CD14-positive monocyte (primary cell): ENCODE data around the gene OXCT1. TPM values are rescaled to one million over a fixed set of nuclear protein-coding genes. Genes with fewer than 3 reads are reported as not detected.

ENCODE experiments used
- DNase-seq, 3 donors: peaks; one replicate each; pipeline ENCODE4 v3.0.0-alpha.2; 2011 to 2022
- H2AFZ ChIP-seq: 2 replicates; pipeline ENCODE4 v1.6.0; 2012; ENCODE audit warnings: mild to moderate bottlenecking, low read depth, low read length, inconsistent platforms; ENCODE audit not compliant: insufficient read depth, poor library complexity, severe bottlenecking
- H3K27ac ChIP-seq, 2 donors: 1 replicate in 1 of 2; 2 replicates in 1 of 2; pipeline ENCODE4 v1.5.1; 2012 to 2013; ENCODE audit warnings: low read length in 2 of 2, control low read depth in 1 of 2, inconsistent platforms in 1 of 2, low read depth in 1 of 2, mild to moderate bottlenecking in 1 of 2
- H3K27me3 ChIP-seq, 2 donors: one replicate each; pipeline versions ENCODE4 v1.6.0 to v1.6.1; 2011 to 2013; ENCODE audit warnings: low read length in 2 of 2; ENCODE audit not compliant: control insufficient read depth in 2 of 2, insufficient read depth in 2 of 2
- H3K36me3 ChIP-seq, 2 donors: replicated peaks in 1 of 2; 1 replicate in 1 of 2; 2 replicates in 1 of 2; pipeline versions ENCODE4 v1.5.1 to v1.6.1; 2012 to 2013; ENCODE audit warnings: low read length in 2 of 2, control low read depth in 1 of 2, inconsistent platforms in 1 of 2, mild to moderate bottlenecking in 1 of 2; ENCODE audit not compliant: insufficient read depth in 2 of 2, control insufficient read depth in 1 of 2
- H3K4me1 ChIP-seq, 2 donors: 1 replicate in 1 of 2; 2 replicates in 1 of 2; pipeline versions ENCODE4 v1.5.1 to v1.6.1; 2012 to 2013; ENCODE audit warnings: low read length in 2 of 2, control low read depth in 1 of 2, inconsistent platforms in 1 of 2, mild to moderate bottlenecking in 1 of 2, moderate library complexity in 1 of 2; ENCODE audit not compliant: insufficient read depth in 2 of 2, control insufficient read depth in 1 of 2
- H3K4me2 ChIP-seq: replicated peaks from 2 replicates; pipeline ENCODE3; 2012; ENCODE audit warnings: low read length, moderate library complexity, mild to moderate bottlenecking; ENCODE audit not compliant: poor library complexity, severe bottlenecking; ENCODE audit errors: extremely low read depth
- H3K4me3 ChIP-seq, 3 experiments: fragments of 200-600 bp in 1 of 3; sonication (generic) in 1 of 3; replicated peaks in 1 of 3; 1 replicate in 2 of 3; 2 replicates in 1 of 3; pipeline ENCODE4 v1.5.1; 2011 to 2013; ENCODE audit warnings: low read length in 3 of 3, mild to moderate bottlenecking in 3 of 3, control low read depth in 2 of 3, low read depth in 2 of 3, inconsistent platforms in 1 of 3, moderate library complexity in 1 of 3
- H3K79me2 ChIP-seq: 2 replicates; pipeline ENCODE4 v1.6.0; 2012; ENCODE audit warnings: mild to moderate bottlenecking, control low read depth, inconsistent platforms, low read length, moderate library complexity; ENCODE audit not compliant: insufficient read depth
- H3K9ac ChIP-seq: 2 replicates; pipeline ENCODE4 v1.6.0; 2017; ENCODE audit warnings: low read length, mild to moderate bottlenecking; ENCODE audit not compliant: insufficient read depth, poor library complexity, severe bottlenecking
- H3K9me3 ChIP-seq, 2 donors: replicated peaks in 1 of 2; 1 replicate in 1 of 2; 2 replicates in 1 of 2; pipeline versions ENCODE4 v1.5.1 to v1.6.1; 2012 to 2013; ENCODE audit warnings: low read length in 2 of 2, control low read depth in 1 of 2; ENCODE audit not compliant: control insufficient read depth in 1 of 2, insufficient read depth in 1 of 2
- H4K20me1 ChIP-seq: 2 replicates; pipeline ENCODE4 v1.6.0; 2012; ENCODE audit warnings: mild to moderate bottlenecking, low read length, control low read depth, moderate library complexity; ENCODE audit not compliant: insufficient read depth
- H3K27ac Mint-ChIP-seq, 7 donors: one replicate each; pipeline ENCODE4 v1.8.0; 2020; ENCODE audit warnings: mild to moderate bottlenecking in 7 of 7, mixed read lengths in 7 of 7, moderate library complexity in 6 of 7, inconsistent platforms in 2 of 7
- H3K27me3 Mint-ChIP-seq, 3 donors: one replicate each; pipeline ENCODE4 v1.8.0; 2021 to 2022; ENCODE audit warnings: low read depth in 3 of 3, mild to moderate bottlenecking in 3 of 3, mixed read lengths in 3 of 3, moderate library complexity in 3 of 3, inconsistent platforms in 1 of 3
- H3K36me3 Mint-ChIP-seq, 2 donors: one replicate each; pipeline ENCODE4 v1.8.0; 2020; ENCODE audit warnings: mixed read lengths in 2 of 2, inconsistent platforms in 1 of 2, mild to moderate bottlenecking in 1 of 2
- H3K4me1 Mint-ChIP-seq: one replicate; pipeline ENCODE4 v1.8.0; 2020; ENCODE audit warnings: mild to moderate bottlenecking, mixed read lengths
- H3K4me3 Mint-ChIP-seq, 2 donors: one replicate each; pipeline ENCODE4 v1.8.0; 2020; ENCODE audit warnings: mild to moderate bottlenecking in 2 of 2, mixed read lengths in 2 of 2, moderate library complexity in 1 of 2
- H3K9me3 Mint-ChIP-seq, 7 donors: one replicate each; pipeline ENCODE4 v1.8.0; 2020 to 2022; ENCODE audit warnings: mixed read lengths in 7 of 7, mild to moderate bottlenecking in 6 of 7, moderate library complexity in 6 of 7, inconsistent platforms in 2 of 7
- CTCF ChIP-seq: fragments of 200-600 bp; IDR thresholded peaks from one replicate; pipeline ENCODE4 v1.8.0; 2022; ENCODE audit warnings: antibody characterized with exemption, mild to moderate bottlenecking
- WGBS: methylation state at CpG from one replicate; pipeline ENCODE4 v1.1.5; 2013; ENCODE audit warnings: missing lambda C conversion rate; ENCODE audit not compliant: insufficient coverage; 5-methylcytosine and 5-hydroxymethylcytosine counted together
- intact Hi-C, 2 donors: fragments of 100-400 bp; cut with micrococcal nuclease; formaldehyde crosslinking; loops; one replicate each; pipeline versions ENCODE4 v1.15.0 to v1.15.1; 2023
- polyA plus RNA-seq, 3 donors: library from polyadenylated mRNA; depleted of rRNA in 1 of 3; unstranded in 2 of 3; stranded (reverse) in 1 of 3; fragments of 300-500 nt in 2 of 3; fragments of >200 nt in 1 of 3; fragmentation: Illumina TruSeq in 2 of 3; gene quantifications; 1 replicate in 2 of 3; 2 replicates in 1 of 3; pipeline ENCODE4 v1.2.3, GENCODE V29; 2012 to 2021

Gene OXCT1
- polyA plus RNA-seq, 3 donors, result 1.3 to 3.4 (median 1.9) TPM

- Histone ChIP-seq H3K4me1 (no peaks in the 10 kb centered on the region), H3K4me3 (no peak overlapping the region), H3K79me2 (no peaks in the 10 kb centered on the region), H4K20me1 (no peaks in the 10 kb centered on the region), H3K27me3 (no peaks in the 10 kb centered on the region), H3K27ac (no peak overlapping the region), H3K9ac (no peak overlapping the region), H3K36me3 (no peaks in the 10 kb centered on the region), H3K9me3 (no peaks in the 10 kb centered on the region), H2AFZ (no peak overlapping the region), H3K4me2 (no peak overlapping the region)
- no CpG with 5 or more reads among the region's 3 CpGs for WGBS
- Mint-ChIP-seq H3K27me3 (peaks cover 3 to 8% (median 5%) of the 10 kb centered on the region in 3 donors), H3K9me3 (no peaks in the 10 kb centered on the region), H3K4me1 (no peaks in the 10 kb centered on the region), H3K36me3 (no peaks in the 10 kb centered on the region), H3K4me3 (no peak overlapping the region), H3K27ac (no peak overlapping the region)
- no peak for TF ChIP-seq CTCF
- no peak for DNase-seq
- intact Hi-C loops, result loop anchor here in 1 of 2 donors (10.0 kb wide), 1 partner anchor 46 kb away; the partner anchor contains the start of gene FBXO4
Measured at GRCh38 chr5:41878643-41879478, 8.6 kb upstream of the OXCT1 start.

GRCh38 chr5:41878173-41878572, 7.9 kb upstream of the OXCT1 start:
- H3K4me3 ChIP-seq, result no peak overlapping the region
- intact Hi-C loops, result loop anchor here in 1 of 2 donors (10.0 kb wide), 1 partner anchor 47 kb away; the partner anchor contains the start of gene FBXO4
- TF ChIP-seq CTCF, result no peak
- H3K4me3 Mint-ChIP-seq, result no peak overlapping the region
- no peak overlapping the region for H3K27ac ChIP-seq
- H3K4me2 ChIP-seq, result no peak overlapping the region
- H3K27me3 Mint-ChIP-seq, result peaks cover 3 to 6% (median 5%) of the 10 kb centered on the region in 3 donors
- H3K36me3 Mint-ChIP-seq, result no peaks in the 10 kb centered on the region
- H2AFZ ChIP-seq, result no peak overlapping the region
- no CpG with 5 or more reads among the region's 2 CpGs for WGBS
- no peak overlapping the region for H3K27ac Mint-ChIP-seq
- no peaks in the 10 kb centered on the region for H4K20me1 ChIP-seq
- no peaks in the 10 kb centered on the region for H3K4me1 Mint-ChIP-seq
- no peaks in the 10 kb centered on the region for H3K27me3 ChIP-seq
- H3K9me3 ChIP-seq, result no peaks in the 10 kb centered on the region
- no peak overlapping the region for H3K9ac ChIP-seq
- DNase-seq, result no peak
- H3K9me3 Mint-ChIP-seq, result no peaks in the 10 kb centered on the region
- no peaks in the 10 kb centered on the region for H3K36me3 ChIP-seq
- no peaks in the 10 kb centered on the region for H3K79me2 ChIP-seq
- H3K4me1 ChIP-seq, result no peaks in the 10 kb centered on the region
